GM20000 (cell line): ENCODE data around the gene BCAS1.

ENCODE experiments used
- DNase-seq: peaks from one replicate; pipeline ENCODE4 v3.0.0; 2012; ENCODE audit warnings: low spot score
- TF ChIP-seq, protein P1 (sequence below): IDR thresholded peaks from 2 replicates; pipeline ENCODE4 v1.5.1; 2012; ENCODE audit warnings: mild to moderate bottlenecking, control low read depth; ENCODE audit errors: extremely low read depth, missing control alignments

The BCAS1 gene

DNA sequence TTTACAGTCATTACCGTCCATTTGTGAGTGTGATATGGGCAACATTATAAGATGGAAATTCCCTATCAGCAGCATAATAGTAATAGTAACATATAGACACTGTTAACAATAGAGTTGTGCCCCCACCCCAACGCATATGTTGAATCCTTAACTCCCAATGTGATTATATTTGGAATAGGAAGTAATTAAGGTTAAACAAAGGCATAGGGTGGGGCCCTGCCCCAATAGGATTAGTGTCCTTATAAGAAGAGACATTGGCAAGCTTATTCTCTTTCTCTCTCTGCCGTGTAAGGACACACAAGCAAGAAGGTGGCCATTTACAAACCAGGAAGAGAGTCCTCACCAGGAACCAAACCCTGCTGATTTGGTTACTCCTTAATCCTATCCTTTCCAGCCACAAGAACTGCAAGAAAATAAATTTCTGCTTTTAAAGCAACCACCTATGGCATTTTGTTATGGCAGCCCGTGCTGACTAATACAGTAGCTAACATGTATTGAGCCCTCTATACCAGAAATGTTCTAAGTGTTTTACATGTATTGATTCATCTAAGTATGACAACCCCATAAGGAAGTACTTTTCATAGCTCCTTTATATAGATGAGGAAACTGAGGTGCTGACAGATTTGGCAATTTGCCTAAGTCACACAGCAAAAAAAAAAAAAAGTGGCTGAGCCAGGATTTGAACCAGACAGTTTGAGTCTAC is 114.2 kb downstream of the BCAS1 start:
- TF ChIP-seq, protein P1, sequence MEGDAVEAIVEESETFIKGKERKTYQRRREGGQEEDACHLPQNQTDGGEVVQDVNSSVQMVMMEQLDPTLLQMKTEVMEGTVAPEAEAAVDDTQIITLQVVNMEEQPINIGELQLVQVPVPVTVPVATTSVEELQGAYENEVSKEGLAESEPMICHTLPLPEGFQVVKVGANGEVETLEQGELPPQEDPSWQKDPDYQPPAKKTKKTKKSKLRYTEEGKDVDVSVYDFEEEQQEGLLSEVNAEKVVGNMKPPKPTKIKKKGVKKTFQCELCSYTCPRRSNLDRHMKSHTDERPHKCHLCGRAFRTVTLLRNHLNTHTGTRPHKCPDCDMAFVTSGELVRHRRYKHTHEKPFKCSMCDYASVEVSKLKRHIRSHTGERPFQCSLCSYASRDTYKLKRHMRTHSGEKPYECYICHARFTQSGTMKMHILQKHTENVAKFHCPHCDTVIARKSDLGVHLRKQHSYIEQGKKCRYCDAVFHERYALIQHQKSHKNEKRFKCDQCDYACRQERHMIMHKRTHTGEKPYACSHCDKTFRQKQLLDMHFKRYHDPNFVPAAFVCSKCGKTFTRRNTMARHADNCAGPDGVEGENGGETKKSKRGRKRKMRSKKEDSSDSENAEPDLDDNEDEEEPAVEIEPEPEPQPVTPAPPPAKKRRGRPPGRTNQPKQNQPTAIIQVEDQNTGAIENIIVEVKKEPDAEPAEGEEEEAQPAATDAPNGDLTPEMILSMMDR = no peak
- no peak for DNase-seq

DNA sequence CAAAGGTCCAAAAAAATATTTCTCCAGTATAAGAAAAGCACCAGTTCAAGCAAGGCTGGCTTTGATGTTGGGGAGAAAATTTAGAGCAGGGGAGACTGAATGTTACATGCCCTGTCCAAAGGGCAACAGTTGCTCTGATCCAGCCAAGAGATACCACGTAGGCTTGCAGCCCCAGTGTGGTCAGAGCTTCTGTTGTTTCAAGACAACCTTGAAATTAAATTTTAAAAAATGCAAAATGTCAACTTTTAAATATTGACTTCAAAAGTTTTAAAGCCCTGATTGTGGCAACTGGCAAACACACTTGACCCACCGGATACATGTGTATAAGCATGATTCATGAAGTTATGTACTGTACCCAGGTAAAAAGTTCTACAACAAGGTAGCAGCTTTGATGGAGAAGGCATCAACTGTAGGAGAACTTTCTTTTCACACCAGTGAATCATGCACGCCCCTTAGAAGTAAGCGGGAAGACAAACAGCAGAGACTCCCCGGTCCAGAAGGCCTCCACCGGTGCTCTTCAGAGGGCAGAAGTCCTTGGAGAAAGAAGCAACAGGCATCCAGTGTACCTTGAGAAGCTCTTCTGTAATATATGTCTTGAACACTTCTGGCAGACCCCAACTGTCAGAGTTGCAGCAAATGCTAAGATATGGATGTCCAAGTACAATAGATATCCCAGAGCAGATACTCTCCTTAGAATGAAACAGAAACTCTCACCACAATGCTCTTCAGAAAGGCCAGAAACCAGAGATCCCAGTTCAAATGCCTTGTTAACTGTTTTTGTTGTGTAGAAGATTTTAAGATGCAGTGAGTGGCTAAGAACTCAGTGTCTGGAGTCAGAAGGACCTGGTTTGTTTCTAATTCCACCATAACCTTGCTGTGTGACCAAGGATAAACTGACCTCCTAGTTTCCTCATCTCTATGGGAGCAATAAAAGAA is 115.4 kb downstream of the BCAS1 start:
- no peak for DNase-seq
- TF ChIP-seq, protein P1 = no peak

GRCh38 chr20:53952528-53953096 is 117.8 kb downstream of the BCAS1 start:
- TF ChIP-seq, protein P1 = no peak
- DNase-seq = no peak

DNA sequence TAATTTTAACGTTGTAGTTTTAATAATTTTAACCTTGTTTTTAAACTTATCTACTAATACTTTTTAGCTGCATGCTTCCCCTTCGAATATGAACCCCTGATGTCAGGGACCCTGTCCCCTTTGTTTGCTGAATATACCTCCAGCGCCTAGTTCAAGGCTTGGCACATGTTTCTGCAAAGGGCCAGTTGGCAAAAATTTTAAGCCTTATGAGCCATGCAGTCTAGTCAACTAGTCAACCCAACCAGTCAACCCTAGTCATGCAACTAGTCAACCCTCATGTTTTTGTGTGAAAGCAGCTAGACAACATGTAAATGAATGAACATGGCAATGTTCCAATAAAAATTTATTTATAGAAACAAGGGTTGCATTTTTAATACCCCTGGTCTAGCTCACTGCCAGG is 119.8 kb downstream of the BCAS1 start:
- TF ChIP-seq, protein P1 = no peak
- DNase-seq = no peak

GRCh38 chr20:53950031-53950430 is 120.4 kb downstream of the BCAS1 start:
- TF ChIP-seq, protein P1 = no peak
- no peak for DNase-seq

- TF ChIP-seq, protein P1 = no peak
- peak; percentile 40 for DNase-seq
Measured at GRCh38 chr20:53949319-53949839, 121.0 kb downstream of the BCAS1 start.
